Pancreas (tissue), 10 donors: ENCODE measurements around the gene ALX4. TPM values are rescaled to one million over a fixed set of nuclear protein-coding genes. Genes with fewer than 3 reads are reported as not detected.

Experiments used
- ATAC-seq, 4 donors: fragments of 200-7000 bp; cut with Tn5 transposase; one replicate each; pipeline versions ENCODE4 v1.8.0 to v1.9.1; 2020; ENCODE audit warnings: mild to moderate bottlenecking in 4 of 4, moderate library complexity in 4 of 4
- DNase-seq, 6 donors: peaks; one replicate each; pipeline ENCODE4 v3.0.0-alpha.2; 2020
- FAIRE-seq: peaks from 2 replicates; lab custom pipeline; 2012; peaks lifted over from hg19 to GRCh38; lab: Jason Lieb, UNC
- H3K27ac ChIP-seq, 4 donors: fragments of 200-600 bp; sonication (generic); 1 replicate in 3 of 4; 2 replicates in 1 of 4; pipeline versions ENCODE4 v1.5.0 to v1.8.0; 2020
- H3K27me3 ChIP-seq, 4 donors: fragments of 200-600 bp; one replicate each; pipeline ENCODE4 v1.8.0; 2021
- H3K36me3 ChIP-seq, 3 donors: fragments of 200-600 bp; sonication (generic) in 1 of 3; one replicate each; pipeline versions ENCODE4 v1.5.0 to v1.8.0; 2020 to 2021
- H3K4me1 ChIP-seq, 3 donors: fragments of 200-600 bp; one replicate each; pipeline ENCODE4 v1.8.0; 2021
- H3K4me3 ChIP-seq, 4 donors: fragments of 200-600 bp; sonication (generic) in 2 of 4; one replicate each; pipeline versions ENCODE4 v1.5.0 to v1.8.0; 2020 to 2021
- H3K9me3 ChIP-seq, 4 donors: fragments of 200-600 bp; one replicate each; pipeline ENCODE4 v1.8.0; 2021
- CTCF ChIP-seq, 4 donors: fragments of 200-600 bp; sonication (generic) in 3 of 4; IDR thresholded peaks; one replicate each; pipeline versions ENCODE4 v1.5.0 to v1.8.0; 2021; ENCODE audit warnings: antibody characterized with exemption in 4 of 4
- WGBS, 2 donors: extraction: QIAGEN DNeasy Blood & Tissue Kit; methylation state at CpG; one replicate each; pipeline ENCODE4 v1.1.7; 2013; 5-methylcytosine and 5-hydroxymethylcytosine counted together
- intact Hi-C, 3 donors: fragments of 100-400 bp; cut with DNase I; formaldehyde crosslinking; loops; one replicate each; pipeline versions ENCODE4 v1.11.1 to v1.14.2; 2022
- polyA plus RNA-seq, 2 donors: library from polyadenylated mRNA; stranded (reverse); fragments of 200-250 nt; gene quantifications; one replicate each; pipeline ENCODE4 v1.2.3, GENCODE V29; 2013
- total RNA-seq, 6 donors: library from RNA; stranded (reverse); fragmentation: NEBNext Ultra II Directional in 4 of 6; extraction: Animal tissue kit (Norgen Biotek cat#: 25700) in 4 of 6; gene quantifications; one replicate each; pipeline versions ENCODE4 v1.2.1 to v1.2.4, GENCODE V29; 2021 to 2023
- donor health status: healthy with polysubstance abuse.
- donor health status: DM: no; HTN: no; CAD: no; lungs with moderate emphysema.
- donor health status: DM: no; HTN: no; CAD: no.
- donor health status: control.
- donor health status: control.
- donor health status: Bipolar disorder and iron deficiency.
- donor health status: DM: yes; HTN: yes; CAD: no.
- donor health status: DM: no; HTN: no; CAD: no.
- donor health status: DM: no; HTN: no; CAD: no.
- donor health status: DM: yes; HTN: yes; CAD: no.

The ALX4 gene
- total and polyA plus RNA-seq, 8 donors = 0.02 to 0.04 (median 0.03) TPM; not detected in 5

GRCh38 chr11:44257338-44258189 is 52.4 kb downstream of the ALX4 start:
- 98% methylated on average over 8 of the region's 8 CpGs for WGBS, 2 donors
- Histone ChIP-seq H3K4me1 (no peaks in the 10 kb centered on the region), H3K36me3 (no peaks in the 10 kb centered on the region), H3K27ac (no peak overlapping the region), H3K9me3 (no peaks in the 10 kb centered on the region), H3K27me3 (no peaks in the 10 kb centered on the region), H3K4me3 (no peak overlapping the region)
- intact Hi-C loops = no loop called here
- no peak for TF ChIP-seq CTCF (IDR thresholded peaks at IDR 0.05)
- no peak for ATAC-seq
- no peak for FAIRE-seq
- DNase-seq = no peak

GRCh38 chr11:44256673-44257291 is 53.2 kb downstream of the ALX4 start:
- TF ChIP-seq CTCF (IDR thresholded peaks at IDR 0.05) = no peak
- DNase-seq (no peak), ATAC-seq (no peak), FAIRE-seq (no peak)
- Histone ChIP-seq H3K27me3 (no peaks in the 10 kb centered on the region), H3K27ac (no peak overlapping the region), H3K9me3 (no peaks in the 10 kb centered on the region), H3K4me3 (no peak overlapping the region), H3K36me3 (no peaks in the 10 kb centered on the region), H3K4me1 (no peaks in the 10 kb centered on the region)
- intact Hi-C loops = no loop called here
- 71 to 72% methylated on average over 4 of the region's 4 CpGs for WGBS, 2 donors

- TF ChIP-seq CTCF (IDR thresholded peaks at IDR 0.05) = no peak
- DNase-seq (no peak), FAIRE-seq (no peak), ATAC-seq (no peak)
- Histone ChIP-seq H3K4me3 (no peak overlapping the region), H3K27me3 (no peaks in the 10 kb centered on the region), H3K36me3 (no peaks in the 10 kb centered on the region), H3K4me1 (no peaks in the 10 kb centered on the region), H3K9me3 (no peaks in the 10 kb centered on the region), H3K27ac (no peak overlapping the region)
- intact Hi-C loops = no loop called here
- 49 to 65% methylated on average over 6 of the region's 6 CpGs for WGBS, 2 donors
Measured at GRCh38 chr11:44255406-44256071, 54.4 kb downstream of the ALX4 start.

GRCh38 chr11:44252999-44253602 is 56.8 kb downstream of the ALX4 start:
- ATAC-seq (no peak), FAIRE-seq (no peak), DNase-seq (no peak)
- no peak overlapping the region for H3K27ac ChIP-seq
- intact Hi-C loops = no loop called here
- no peaks in the 10 kb centered on the region for H3K4me1 ChIP-seq
- 91 to 93% methylated on average over 2 of the region's 2 CpGs for WGBS, 2 donors
- H3K4me3 ChIP-seq = no peak overlapping the region
- no peak for TF ChIP-seq CTCF (IDR thresholded peaks at IDR 0.05)
- H3K27me3 ChIP-seq = no peaks in the 10 kb centered on the region
- H3K36me3 ChIP-seq = no peaks in the 10 kb centered on the region
- no peaks in the 10 kb centered on the region for H3K9me3 ChIP-seq
